Suprapubic skin (tissue), 4 donors: ENCODE measurements around the gene PLA2G5. TPM values are rescaled to one million over a fixed set of nuclear protein-coding genes. Genes with fewer than 3 reads are reported as not detected.

ENCODE experiments used
- DNase-seq, 2 donors: peaks; one replicate each; pipeline ENCODE4 v3.0.0-alpha.2; 2019; ENCODE audit warnings: low spot score in 2 of 2
- H3K27ac ChIP-seq: fragments of 200-600 bp; sonication (generic); one replicate; pipeline ENCODE4 v1.5.1; 2019
- H3K27me3 ChIP-seq: fragments of 200-600 bp; sonication (generic); one replicate; pipeline ENCODE4 v1.5.1; 2019
- H3K36me3 ChIP-seq: fragments of 200-600 bp; sonication (generic); one replicate; pipeline ENCODE4 v1.5.1; 2019
- H3K4me1 ChIP-seq: fragments of 200-600 bp; sonication (generic); one replicate; pipeline ENCODE4 v1.5.1; 2019
- H3K4me3 ChIP-seq: fragments of 200-600 bp; sonication (generic); one replicate; pipeline ENCODE4 v1.5.1; 2019; ENCODE audit warnings: mild to moderate bottlenecking
- H3K9me3 ChIP-seq: fragments of 200-600 bp; sonication (generic); one replicate; pipeline ENCODE4 v1.5.1; 2019
- CTCF ChIP-seq, 2 donors: fragments of 200-600 bp in 1 of 2; fragments of 450-650 bp in 1 of 2; sonication (generic) in 1 of 2; IDR thresholded peaks; one replicate each; pipeline ENCODE4 v1.5.1; 2016 to 2019; ENCODE audit warnings: antibody characterized with exemption in 2 of 2, mild to moderate bottlenecking in 1 of 2, moderate library complexity in 1 of 2
- EP300 ChIP-seq: sonication (generic); formaldehyde crosslinking; IDR thresholded peaks from one replicate; pipeline ENCODE4 v1.6.1; 2017; ENCODE audit warnings: antibody characterized with exemption
- POLR2A ChIP-seq, 2 donors: fragments of 450-650 bp; IDR thresholded peaks; one replicate each; pipeline ENCODE4 v1.6.1; 2017; ENCODE audit warnings: antibody characterized with exemption in 2 of 2, mild to moderate bottlenecking in 2 of 2, moderate library complexity in 2 of 2
- POLR2AphosphoS5 ChIP-seq, 3 donors: sonication (generic); formaldehyde crosslinking; IDR thresholded peaks; one replicate each; pipeline ENCODE4 v1.6.1; 2017; ENCODE audit warnings: antibody characterized with exemption in 3 of 3
- WGBS: methylation state at CpG from one replicate; pipeline ENCODE4 v1.1.5; 2018; 5-methylcytosine and 5-hydroxymethylcytosine counted together
- total RNA-seq, 4 donors: library from RNA; depleted of rRNA; stranded (reverse); fragments of >200 nt; gene quantifications; one replicate each; pipeline ENCODE4 v1.1.0, GENCODE V29; 2016

The PLA2G5 gene
- total RNA-seq, 4 donors from 2014 or later: 0.79 to 4.2 TPM; not detected in 2

DNA sequence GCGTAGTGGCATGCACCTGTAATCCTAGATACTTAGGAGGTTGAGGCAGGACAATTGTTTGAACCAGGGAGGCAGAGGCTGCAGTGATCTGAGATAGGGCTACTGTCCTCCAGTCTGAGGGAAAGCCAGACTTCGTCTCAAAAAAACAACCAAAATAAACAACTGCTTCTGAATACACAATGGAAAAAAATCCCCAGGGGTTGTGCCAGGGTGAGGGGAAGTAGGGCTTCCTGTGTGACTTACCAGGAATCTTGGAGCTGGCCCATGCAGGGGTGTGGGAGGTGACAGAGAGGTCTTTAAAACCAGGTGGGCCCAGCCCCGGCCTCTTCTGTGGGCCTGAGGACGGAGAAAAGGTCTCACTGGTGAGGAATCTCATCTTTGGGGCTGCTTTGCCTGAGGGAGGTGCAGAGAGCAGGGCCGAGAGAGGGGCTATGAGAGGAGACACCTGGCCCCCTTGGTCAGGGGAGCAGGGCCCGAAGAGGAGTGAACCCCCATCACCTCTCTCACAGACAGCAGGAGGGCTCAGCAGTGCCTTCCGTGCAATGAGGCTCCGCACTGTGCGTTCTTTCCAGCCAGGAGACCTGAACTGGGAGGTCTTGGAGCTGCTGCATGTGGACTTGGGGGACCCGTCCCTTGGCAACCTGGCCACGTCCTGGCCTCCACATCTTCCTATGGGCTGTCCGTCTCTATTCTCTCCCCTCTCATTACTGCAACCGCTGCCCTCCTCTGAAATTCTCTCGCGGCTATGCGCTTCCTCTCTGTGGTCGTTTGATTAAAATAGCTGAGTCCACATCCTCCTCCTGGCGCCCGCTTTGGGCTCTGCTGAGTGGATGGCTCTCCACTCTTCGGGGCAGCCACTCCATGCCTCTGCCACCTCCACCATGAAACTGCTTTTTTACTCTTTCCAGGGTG, 10.7 kb downstream of the PLA2G5 start:
- no peak for DNase-seq
- no peak overlapping the region for H3K27ac ChIP-seq
- no peaks in the 10 kb centered on the region for H3K36me3 ChIP-seq
- no peaks in the 10 kb centered on the region for H3K9me3 ChIP-seq
- TF ChIP-seq CTCF (IDR thresholded peaks at IDR 0.05): no peak
- TF ChIP-seq POLR2A (IDR thresholded peaks at IDR 0.05): no peak
- WGBS: 77% methylated on average over 18 of the region's 20 CpGs
- peaks cover 8% of the 10 kb centered on the region for H3K27me3 ChIP-seq
- H3K4me1 ChIP-seq: no peaks in the 10 kb centered on the region
- no peak overlapping the region for H3K4me3 ChIP-seq

DNA sequence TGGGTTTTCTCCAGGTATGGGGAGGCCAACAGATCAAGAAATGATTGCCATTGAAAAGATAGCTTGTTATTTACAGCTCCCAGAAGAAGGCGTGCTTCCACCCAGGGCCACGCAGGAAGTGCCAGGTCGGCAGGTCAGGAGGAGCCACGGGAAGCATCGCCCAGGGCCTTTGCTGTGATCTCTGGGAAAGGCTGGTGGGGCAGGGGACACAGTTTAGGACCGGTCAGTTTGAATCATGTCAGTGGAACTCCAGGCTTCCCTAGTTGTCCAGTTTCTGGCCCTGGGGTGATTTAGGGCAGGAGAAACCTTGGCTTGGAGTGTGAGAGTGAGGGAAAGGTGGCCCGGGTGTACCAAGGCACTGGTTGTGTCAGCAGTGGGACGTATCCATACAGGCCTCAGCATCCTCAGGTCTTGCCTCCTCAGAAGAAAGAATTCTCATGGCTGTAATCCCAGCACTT, 11.4 kb downstream of the PLA2G5 start:
- no peak overlapping the region for H3K4me3 ChIP-seq
- DNase-seq: no peak
- no peaks in the 10 kb centered on the region for H3K9me3 ChIP-seq
- TF ChIP-seq EP300 (no peak), CTCF (IDR thresholded peaks at IDR 0.05) (no peak), POLR2AphosphoS5 (IDR thresholded peaks at IDR 0.05) (no peak), POLR2A (IDR thresholded peaks at IDR 0.05) (no peak)
- WGBS: 70% methylated on average over 8 of the region's 8 CpGs
- H3K27me3 ChIP-seq: peaks cover 8% of the 10 kb centered on the region
- no peaks in the 10 kb centered on the region for H3K4me1 ChIP-seq
- no peak overlapping the region for H3K27ac ChIP-seq
- H3K36me3 ChIP-seq: no peaks in the 10 kb centered on the region

- no peaks in the 10 kb centered on the region for H3K36me3 ChIP-seq
- no peaks in the 10 kb centered on the region for H3K9me3 ChIP-seq
- no peak overlapping the region for H3K27ac ChIP-seq
- no peak for DNase-seq
- TF ChIP-seq CTCF (IDR thresholded peaks at IDR 0.05) (no peak), POLR2A (IDR thresholded peaks at IDR 0.05) (no peak), EP300 (no peak), POLR2AphosphoS5 (IDR thresholded peaks at IDR 0.05) (no peak)
- H3K27me3 ChIP-seq: peaks cover 8% of the 10 kb centered on the region
- 79% methylated on average over 2 of the region's 2 CpGs for WGBS
- H3K4me3 ChIP-seq: no peak overlapping the region
- H3K4me1 ChIP-seq: no peaks in the 10 kb centered on the region
Observed at GRCh38 chr1:20082772-20083171, 12.8 kb downstream of the PLA2G5 start.

- Histone ChIP-seq H3K9me3 (no peaks in the 10 kb centered on the region), H3K36me3 (no peaks in the 10 kb centered on the region), H3K4me1 (no peaks in the 10 kb centered on the region), H3K27ac (no peak overlapping the region), H3K4me3 (no peak overlapping the region), H3K27me3 (peaks cover 5% of the 10 kb centered on the region)
- 87% methylated on average over 10 of the region's 10 CpGs for WGBS
- DNase-seq: no peak
- TF ChIP-seq EP300 (no peak), POLR2A (IDR thresholded peaks at IDR 0.05) (no peak), POLR2AphosphoS5 (IDR thresholded peaks at IDR 0.05) (no peak), CTCF (IDR thresholded peaks at IDR 0.05) (no peak)
Observed at GRCh38 chr1:20083178-20083944, 13.4 kb downstream of the PLA2G5 start.

DNA sequence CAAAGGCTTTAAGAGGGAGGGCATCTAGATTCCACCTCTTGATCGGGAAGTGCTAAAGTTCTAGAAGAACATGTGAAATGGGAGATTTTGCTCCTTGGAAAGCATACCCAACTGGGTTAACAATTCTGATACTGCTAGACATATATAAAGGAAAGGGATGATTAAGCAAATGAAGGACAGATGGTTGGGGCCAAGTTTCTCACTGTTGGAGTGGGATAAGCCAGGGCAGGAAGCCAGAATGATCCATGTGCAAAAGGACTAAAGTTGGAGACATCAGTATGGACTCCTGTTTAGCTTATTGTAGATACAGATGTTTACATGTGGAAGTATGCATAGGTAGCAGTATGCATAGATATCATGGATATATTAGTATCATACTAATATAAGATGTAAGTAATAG, 16.8 kb downstream of the PLA2G5 start:
- H3K27me3 ChIP-seq: no peaks in the 10 kb centered on the region
- H3K4me1 ChIP-seq: no peaks in the 10 kb centered on the region
- no peaks in the 10 kb centered on the region for H3K36me3 ChIP-seq
- H3K9me3 ChIP-seq: no peaks in the 10 kb centered on the region
- 88% methylated on average over 1 of the region's 1 CpG for WGBS
- no peak for DNase-seq
- no peak overlapping the region for H3K4me3 ChIP-seq
- TF ChIP-seq POLR2AphosphoS5 (IDR thresholded peaks at IDR 0.05) (no peak), EP300 (no peak), CTCF (IDR thresholded peaks at IDR 0.05) (no peak), POLR2A (IDR thresholded peaks at IDR 0.05) (no peak)
- H3K27ac ChIP-seq: no peak overlapping the region
